ENCODE data around the gene SEMA3D.

The SEMA3D gene

DNA sequence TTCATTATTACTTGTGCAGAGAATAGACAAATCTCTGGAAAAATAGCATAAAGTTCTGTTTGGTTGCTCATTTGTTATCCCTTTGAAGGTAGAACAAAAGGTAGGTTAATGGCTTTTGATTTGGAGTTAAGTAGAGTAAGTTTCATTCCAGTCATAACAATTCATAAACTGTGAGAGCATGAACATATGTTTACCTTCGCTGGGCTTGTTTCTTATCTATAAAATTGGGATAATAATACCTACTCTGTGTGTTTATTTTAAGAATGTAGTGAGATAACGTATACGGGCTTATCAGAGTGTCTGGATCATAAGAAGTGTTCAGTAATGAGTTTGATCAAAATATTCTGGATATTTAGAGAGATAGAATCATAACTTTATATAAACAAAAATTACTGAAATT, 155.4 kb downstream of the SEMA3D start:
- no peaks in the 10 kb centered on the region for H3K4me1 ChIP-seq
- no peaks in the 10 kb centered on the region for H3K9me3 ChIP-seq (ENCODE audit: control insufficient read depth, low read length)
- H2AFZ ChIP-seq, result no peak overlapping the region
- no peak overlapping the region for H3K4me2 ChIP-seq (ENCODE audit: low read length)
- no peak for TF ChIP-seq CTCF (IDR thresholded peaks at IDR 0.05)
- H3K4me3 ChIP-seq (ENCODE audit: low read depth, low read length), result no peak overlapping the region
- H3K36me3 ChIP-seq (ENCODE audit: control insufficient read depth, insufficient read depth, low read length), result no peaks in the 10 kb centered on the region
- no peak overlapping the region for H3K27ac ChIP-seq
- no peak overlapping the region for H3K9ac ChIP-seq
- no peaks in the 10 kb centered on the region for H3K79me2 ChIP-seq
- H3K27me3 ChIP-seq (ENCODE audit: control insufficient read depth, insufficient read depth, low read length), result no peaks in the 10 kb centered on the region

DNA sequence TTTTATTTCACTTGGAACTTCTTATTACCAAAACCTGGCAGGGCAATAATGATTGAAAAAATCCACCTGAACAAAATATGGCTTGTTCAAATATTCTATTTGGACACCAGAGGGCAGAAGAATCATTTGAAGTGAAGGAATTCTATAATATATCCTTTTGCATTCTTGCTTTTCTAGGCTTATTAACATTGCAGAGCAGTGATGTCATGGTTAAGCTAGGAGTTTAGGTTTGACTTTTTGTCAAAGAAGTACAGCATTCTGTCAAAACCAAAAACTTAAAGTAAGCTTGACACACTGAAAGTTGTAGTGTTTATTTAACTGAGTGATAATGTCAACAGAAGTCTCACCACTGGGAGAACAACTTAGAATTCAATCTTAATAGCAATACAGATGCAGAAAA, 156.0 kb downstream of the SEMA3D start:
- Histone ChIP-seq H3K4me2 (ENCODE audit: low read length) (no peak overlapping the region), H3K4me3 (ENCODE audit: low read depth, low read length) (no peak overlapping the region), H3K79me2 (no peaks in the 10 kb centered on the region), H2AFZ (no peak overlapping the region), H3K36me3 (ENCODE audit: control insufficient read depth, insufficient read depth, low read length) (no peaks in the 10 kb centered on the region), H3K27ac (no peak overlapping the region), H3K4me1 (no peaks in the 10 kb centered on the region), H3K9ac (no peak overlapping the region), H3K27me3 (ENCODE audit: control insufficient read depth, insufficient read depth, low read length) (no peaks in the 10 kb centered on the region), H3K9me3 (ENCODE audit: control insufficient read depth, low read length) (no peaks in the 10 kb centered on the region)
- TF ChIP-seq CTCF (IDR thresholded peaks at IDR 0.05), result no peak

DNA sequence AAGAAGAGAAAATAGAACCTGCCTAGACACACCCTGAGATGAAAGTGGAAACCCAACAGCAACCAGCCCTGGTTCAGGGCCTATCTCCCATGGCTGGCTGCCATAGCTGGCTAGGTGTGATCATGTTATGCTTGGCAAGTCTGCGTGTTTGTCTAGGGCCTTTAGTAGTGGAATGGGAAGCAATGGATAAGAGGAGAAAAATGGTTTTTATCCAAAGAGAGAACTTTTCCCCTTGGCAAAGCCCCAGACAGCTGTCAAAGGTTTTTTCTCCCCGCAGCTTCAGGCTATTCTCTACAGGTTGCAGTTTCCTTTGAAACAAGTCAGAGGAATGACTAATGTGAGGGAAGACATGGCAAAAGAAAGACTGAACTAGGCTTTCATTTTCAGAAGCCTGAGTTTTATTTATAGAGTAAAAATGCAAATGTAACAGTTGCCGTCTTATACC, 161.5 kb downstream of the SEMA3D start:
- H3K4me2 ChIP-seq (ENCODE audit: low read length), result no peak overlapping the region
- no peaks in the 10 kb centered on the region for H3K79me2 ChIP-seq
- no peaks in the 10 kb centered on the region for H3K4me1 ChIP-seq
- H3K9me3 ChIP-seq (ENCODE audit: control insufficient read depth, low read length), result no peaks in the 10 kb centered on the region
- no peak for TF ChIP-seq CTCF (IDR thresholded peaks at IDR 0.05)
- H3K27me3 ChIP-seq (ENCODE audit: control insufficient read depth, insufficient read depth, low read length), result no peaks in the 10 kb centered on the region
- no peak overlapping the region for H3K4me3 ChIP-seq (ENCODE audit: low read depth, low read length)
- no peak overlapping the region for H3K9ac ChIP-seq
- no peak overlapping the region for H2AFZ ChIP-seq
- H3K36me3 ChIP-seq (ENCODE audit: control insufficient read depth, insufficient read depth, low read length), result no peaks in the 10 kb centered on the region
- H3K27ac ChIP-seq, result no peak overlapping the region

DNA sequence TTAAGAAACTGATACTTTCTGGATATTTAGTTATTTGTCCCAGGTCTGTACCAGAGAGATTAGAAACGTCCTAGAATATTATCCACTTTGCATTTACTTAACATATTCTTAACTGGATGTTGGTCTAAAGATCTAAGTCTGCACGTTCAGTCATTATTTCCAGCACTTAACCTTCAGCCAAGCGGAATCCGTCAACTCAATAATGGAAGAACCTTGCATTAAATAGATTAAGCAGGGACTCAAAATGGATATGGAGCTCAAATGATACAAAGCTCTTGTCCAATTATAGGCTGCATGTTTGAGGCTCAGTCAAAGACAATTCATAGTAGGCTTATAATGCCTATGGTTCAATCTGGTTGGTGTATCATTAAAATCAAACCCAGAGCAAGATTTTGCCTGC, 162.9 kb downstream of the SEMA3D start:
- H3K9ac ChIP-seq, result no peak overlapping the region
- H3K4me1 ChIP-seq, result no peaks in the 10 kb centered on the region
- no peak overlapping the region for H3K27ac ChIP-seq
- no peaks in the 10 kb centered on the region for H3K9me3 ChIP-seq (ENCODE audit: control insufficient read depth, low read length)
- H3K27me3 ChIP-seq (ENCODE audit: control insufficient read depth, insufficient read depth, low read length), result no peaks in the 10 kb centered on the region
- no peaks in the 10 kb centered on the region for H3K79me2 ChIP-seq
- H3K4me2 ChIP-seq (ENCODE audit: low read length), result no peak overlapping the region
- no peak overlapping the region for H2AFZ ChIP-seq
- no peak overlapping the region for H3K4me3 ChIP-seq (ENCODE audit: low read depth, low read length)
- TF ChIP-seq CTCF (IDR thresholded peaks at IDR 0.05), result no peak
- H3K36me3 ChIP-seq (ENCODE audit: control insufficient read depth, insufficient read depth, low read length), result no peaks in the 10 kb centered on the region

DNA sequence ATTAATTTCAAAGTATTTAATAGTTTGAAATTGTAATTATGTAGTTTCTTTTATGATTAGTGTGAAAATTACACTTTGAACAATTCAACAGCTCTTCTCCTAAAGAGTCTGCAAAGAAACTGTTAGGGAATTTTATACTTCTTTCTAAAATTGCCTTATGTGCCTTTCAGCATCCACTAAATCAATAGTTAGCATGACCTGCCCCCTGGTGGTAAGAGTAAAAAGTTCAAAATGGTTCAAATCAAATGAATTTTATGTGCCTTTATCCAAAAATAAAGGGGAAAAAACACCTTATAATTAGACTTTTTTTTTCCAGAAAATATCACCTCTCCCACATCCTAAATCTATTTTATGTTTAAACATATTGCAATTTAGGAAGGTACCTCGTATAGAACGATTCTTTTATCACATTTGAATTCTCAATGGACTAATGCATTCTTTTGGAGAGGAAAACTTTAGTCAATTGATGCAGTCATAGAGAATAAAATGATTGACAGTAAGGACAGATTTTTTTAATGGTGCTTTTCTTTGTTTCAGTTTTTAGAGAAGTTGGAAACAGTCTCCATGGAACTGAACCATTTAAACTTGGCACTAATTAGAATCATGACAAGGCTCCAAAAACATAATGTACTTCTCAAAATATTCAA, 163.7 kb downstream of the SEMA3D start:
- Histone ChIP-seq H2AFZ (no peak overlapping the region), H3K27me3 (ENCODE audit: control insufficient read depth, insufficient read depth, low read length) (no peaks in the 10 kb centered on the region), H3K79me2 (no peaks in the 10 kb centered on the region), H3K9me3 (ENCODE audit: control insufficient read depth, low read length) (no peaks in the 10 kb centered on the region), H3K36me3 (ENCODE audit: control insufficient read depth, insufficient read depth, low read length) (no peaks in the 10 kb centered on the region), H3K27ac (no peak overlapping the region), H3K4me1 (no peaks in the 10 kb centered on the region), H3K4me3 (ENCODE audit: low read depth, low read length) (no peak overlapping the region), H3K4me2 (ENCODE audit: low read length) (no peak overlapping the region), H3K9ac (no peak overlapping the region)
- peak; percentile 43 for TF ChIP-seq CTCF (IDR thresholded peaks at IDR 0.05)
